K562 (cell line): ENCODE results near the gene KCNK1. TPM values are rescaled to one million over a fixed set of nuclear protein-coding genes. Genes with fewer than 3 reads are reported as not detected.
A peak's percentile ranks its signal among the peaks of the same experiment; 100 is the strongest.

Experiments
- ATF7 ChIP-seq: fragments of 450-650 bp; IDR thresholded peaks from 2 replicates; pipeline ENCODE4 v1.7.1; 2014; ENCODE audit warnings: mild to moderate bottlenecking, moderate library complexity
- CGGBP1 ChIP-seq: fragments of 250-450 bp; sonication (Bioruptor Pico); IDR thresholded peaks from 2 replicates; pipeline ENCODE4 v1.9.0; 2021; ENCODE audit warnings: mild to moderate bottlenecking
- CXXC5 ChIP-seq: fragments of 250-450 bp; sonication (Bioruptor Pico); IDR thresholded peaks from 2 replicates; pipeline ENCODE4 v1.8.0; 2022; ENCODE audit warnings: inconsistent platforms, mild to moderate bottlenecking, moderate library complexity
- ID3 ChIP-seq, 2 experiments: fragments of 250-450 bp in 1 of 2; fragments of 450-650 bp in 1 of 2; sonication (Bioruptor Pico) in 1 of 2; IDR thresholded peaks; 2 replicates each; pipeline versions ENCODE4 v1.6.1 to v1.8.0; 2016 to 2021; ENCODE audit warnings: mild to moderate bottlenecking in 2 of 2, moderate library complexity in 2 of 2, missing compliant biosample characterization in 1 of 2, missing genetic modification characterization in 1 of 2
- KAT7 ChIP-seq: sonication (generic); formaldehyde crosslinking; IDR thresholded peaks from 2 replicates; pipeline ENCODE4 v1.8.0; 2022; ENCODE audit warnings: missing genetic modification reagents, mild to moderate bottlenecking, borderline replicate concordance
- KLF1 ChIP-seq: fragments of 450-650 bp; IDR thresholded peaks from 2 replicates; pipeline ENCODE4 v1.6.1; 2016; ENCODE audit warnings: missing genetic modification characterization, missing compliant biosample characterization
- MECOM ChIP-seq: fragments of 250-450 bp; sonication (Bioruptor Pico); IDR thresholded peaks from 2 replicates; pipeline ENCODE4 v1.8.0; 2022; ENCODE audit warnings: inconsistent platforms
- MLLT1 ChIP-seq, 2 experiments: fragments of 450-650 bp; IDR thresholded peaks; 2 replicates each; pipeline ENCODE4 v1.6.1; 2016
- NELFE ChIP-seq: IDR thresholded peaks from 2 replicates; pipeline ENCODE4 v1.6.1; 2011; ENCODE audit warnings: mild to moderate bottlenecking; ENCODE audit not compliant: insufficient read depth, insufficient read length
- NR2F6 ChIP-seq: fragments of 450-650 bp; formaldehyde crosslinking; IDR thresholded peaks from 2 replicates; pipeline ENCODE4 v1.4.0; 2020; ENCODE audit warnings: mild to moderate bottlenecking
- RHOXF2B ChIP-seq: fragments of 250-450 bp; sonication (Bioruptor Pico); conservative IDR thresholded peaks from 2 replicates; pipeline ENCODE4 v1.5.1; 2021
- SP1 ChIP-seq: sonication (generic); formaldehyde crosslinking; IDR thresholded peaks from 2 replicates; pipeline ENCODE4 v1.8.1; 2022; ENCODE audit warnings: mild to moderate bottlenecking, missing genetic modification reagents
- TAF9B ChIP-seq: fragments of 450-650 bp; IDR thresholded peaks from 2 replicates; pipeline ENCODE4 v1.6.1; 2018; ENCODE audit warnings: mild to moderate bottlenecking; ENCODE audit not compliant: partially characterized antibody
- TARDBP ChIP-seq: fragments of 450-650 bp; IDR thresholded peaks from 2 replicates; pipeline ENCODE4 v1.6.1; 2016
- VEZF1 ChIP-seq: fragments of 200-800 bp; sonication (Bioruptor generic); IDR thresholded peaks from 2 replicates; pipeline ENCODE4 v1.6.1; 2017; ENCODE audit warnings: missing genetic modification characterization, missing compliant biosample characterization
- ZNF140 ChIP-seq: fragments of 250-450 bp; sonication (Bioruptor Pico); IDR thresholded peaks from 2 replicates; pipeline ENCODE4 v1.8.0; 2021; ENCODE audit warnings: moderate library complexity, mild to moderate bottlenecking, inconsistent platforms
- ZNF395 ChIP-seq: fragments of 200-800 bp; sonication (Bioruptor generic); IDR thresholded peaks from 2 replicates; pipeline ENCODE4 v1.6.1; 2017; ENCODE audit warnings: missing genetic modification characterization, missing compliant biosample characterization
- ZNF609 ChIP-seq: sonication (generic); formaldehyde crosslinking; IDR thresholded peaks from 2 replicates; pipeline ENCODE4 v1.8.1; 2023; ENCODE audit warnings: missing genetic modification reagents, mild to moderate bottlenecking, borderline replicate concordance
- ZNF79 ChIP-seq: fragments of 250-450 bp; sonication (Bioruptor Pico); IDR thresholded peaks from 2 replicates; pipeline ENCODE4 v1.4.0; 2020; ENCODE audit warnings: low read depth, mild to moderate bottlenecking, moderate library complexity
- polyA plus RNA-seq, 8 experiments: library from polyadenylated mRNA; depleted of rRNA in 4 of 8; stranded (reverse) in 5 of 8; unstranded in 3 of 8; fragments of >200 nt; fragmentation: Nextera tagmentation in 2 of 8; fragmentation: Illumina TruSeq in 1 of 8; extraction: Ambion mirVana in 2 of 8; extraction: Trizol in 1 of 8; gene quantifications; 2 replicates each; pipeline versions ENCODE4 v1.2.1 to v1.2.3, GENCODE V29; 2011 to 2014; ENCODE audit warnings: inconsistent platforms in 1 of 8, missing spikeins in 1 of 8
- total RNA-seq, 7 experiments: library from RNA; depleted of rRNA in 6 of 7; stranded (reverse); fragments of >200 nt in 6 of 7; fragmentation: Illumina TruSeq in 2 of 7; extraction: Trizol in 2 of 7; gene quantifications; 2 replicates each; pipeline versions ENCODE4 v1.2.1 to v1.2.3, GENCODE V29; 2011 to 2021; ENCODE audit warnings: low replicate concordance in 1 of 7

The KCNK1 gene
- total and polyA plus RNA-seq, 9 of the 15 experiments (the other 6 are each of a cell fraction or from before 2014, with no cell fraction given), result 3.1 to 22.7 (median 6.0) TPM

- TF ChIP-seq ZNF609 (CRISPR knock-in tag), result no peak
- no peak for TF ChIP-seq ZNF395
- no peak for TF ChIP-seq RHOXF2B (CRISPR knock-in tag)
- TF ChIP-seq ATF7, result 0 out of 2 replicates have a peak, but pooled peaks have one; percentile 25
- no peak for TF ChIP-seq MECOM (CRISPR knock-in tag)
- 0 out of 4 replicates have a peak, but pooled peaks of 1 of the 2 experiments have one; percentile 39 for TF ChIP-seq MLLT1 (IDR thresholded peaks at IDR 0.05)
- TF ChIP-seq NELFE, result no peak
- no peak for TF ChIP-seq ZNF140 (CRISPR knock-in tag)
- no peak for TF ChIP-seq KLF1
- no peak for TF ChIP-seq TARDBP
- no peak for TF ChIP-seq TAF9B
- TF ChIP-seq CGGBP1, result no peak
- TF ChIP-seq SP1 (CRISPR knock-in tag), result no peak
- no peak for TF ChIP-seq ID3 (CRISPR knock-in tag; IDR thresholded peaks at IDR 0.05)
- TF ChIP-seq ID3 (tag; IDR thresholded peaks at IDR 0.05), result no peak
- no peak for TF ChIP-seq VEZF1 (CRISPR knock-in tag)
- no peak for TF ChIP-seq NR2F6 (CRISPR knock-in tag)
- no peak for TF ChIP-seq ZNF79 (CRISPR knock-in tag)
- TF ChIP-seq KAT7 (CRISPR knock-in tag), result no peak
- peak; percentile 63; the same call in 1 of the 2 replicates for TF ChIP-seq CXXC5 (CRISPR knock-in tag)
Observed at GRCh38 chr1:233673947-233674431, 60.1 kb downstream of the KCNK1 start (continued).
